B cell (primary cell): ENCODE data around the gene ADGRV1. TPM values are rescaled to one million over a fixed set of nuclear protein-coding genes. Genes with fewer than 3 reads are reported as not detected.
"Not testable (repeated sequence)": the region's sequence is repeated elsewhere in the genome, so short reads cannot be mapped to it uniquely, and the experiment has no call there.

Experiments used
- ATAC-seq: fragments of 200-7000 bp; cut with Tn5 transposase; one replicate; pipeline ENCODE4 v1.10.0; 2021; ENCODE audit warnings: low read depth, mild to moderate bottlenecking, moderate number of reproducible peaks, moderate library complexity
- CTCF ChIA-PET: fragments of 350-600 bp; sonication (Branson Sonifier 250); formaldehyde crosslinking; loops from one replicate; lab custom pipeline; 2021; ENCODE audit warnings: antibody characterized with exemption, inconsistent platforms; lab: Charles Lee
- POLR2A ChIA-PET: fragments of 350-600 bp; sonication (Branson Sonifier 250); formaldehyde crosslinking; loops from one replicate; lab custom pipeline; 2021; ENCODE audit warnings: antibody characterized with exemption; lab: Charles Lee
- DNase-seq: peaks from one replicate; pipeline ENCODE4 v3.0.0; 2013
- H2AFZ ChIP-seq: 2 replicates; pipeline ENCODE4 v1.6.1; 2012; ENCODE audit warnings: mild to moderate bottlenecking, low read depth, low read length; ENCODE audit not compliant: insufficient read depth, poor library complexity, severe bottlenecking
- H3K27ac ChIP-seq, 2 donors: 1 replicate in 1 of 2; 2 replicates in 1 of 2; pipeline ENCODE4 v1.5.1; 2012 to 2013; ENCODE audit warnings: low read length in 2 of 2, mild to moderate bottlenecking in 2 of 2, moderate library complexity in 1 of 2
- H3K27me3 ChIP-seq, 4 experiments: fragments of 200-600 bp in 1 of 4; sonication (generic) in 1 of 4; replicated peaks in 1 of 4; 1 replicate in 2 of 4; 2 replicates in 2 of 4; pipeline versions ENCODE4 v1.6.1 to v1.7.0; 2013 to 2016; ENCODE audit warnings: low read length in 3 of 4, mild to moderate bottlenecking in 2 of 4, mixed read lengths in 1 of 4, moderate library complexity in 1 of 4; ENCODE audit not compliant: insufficient read depth in 4 of 4, control insufficient read depth in 3 of 4; ENCODE audit errors: control extremely low read depth in 1 of 4
- H3K36me3 ChIP-seq, 2 experiments: replicated peaks in 1 of 2; 1 replicate in 1 of 2; 2 replicates in 1 of 2; pipeline versions ENCODE4 v1.6.1 to v1.7.1; 2013; ENCODE audit warnings: low read length in 1 of 2; ENCODE audit not compliant: insufficient read depth in 2 of 2, control insufficient read depth in 1 of 2; ENCODE audit errors: control extremely low read depth in 1 of 2, extremely low read depth in 1 of 2
- H3K4me1 ChIP-seq, 2 donors: fragments of 200-600 bp in 1 of 2; sonication (generic) in 1 of 2; 1 replicate in 1 of 2; 2 replicates in 1 of 2; pipeline versions ENCODE4 v1.5.1 to v1.6.1; 2013 to 2017; ENCODE audit warnings: low read length in 2 of 2; ENCODE audit not compliant: control insufficient read depth in 2 of 2, insufficient read depth in 2 of 2
- H3K4me2 ChIP-seq: replicated peaks from 2 replicates; pipeline ENCODE3; 2012; ENCODE audit warnings: mild to moderate bottlenecking, low read depth, low read length; ENCODE audit not compliant: poor library complexity, severe bottlenecking
- H3K4me3 ChIP-seq, 5 experiments: fragments of 200-600 bp in 1 of 5; sonication (generic) in 1 of 5; 1 replicate in 3 of 5; 2 replicates in 2 of 5; pipeline versions ENCODE4 v1.5.1 to v1.7.0; 2011 to 2016; ENCODE audit warnings: low read length in 4 of 5, mild to moderate bottlenecking in 4 of 5, low read depth in 2 of 5, control low read depth in 1 of 5, moderate library complexity in 1 of 5; ENCODE audit not compliant: insufficient read depth in 1 of 5; ENCODE audit errors: control extremely low read depth in 1 of 5, extremely low read depth in 1 of 5
- H3K79me2 ChIP-seq: fragments of 200-600 bp; sonication (generic); one replicate; pipeline ENCODE4 v1.6.0; 2016; ENCODE audit warnings: low read length; ENCODE audit not compliant: control insufficient read depth, insufficient read depth
- H3K9ac ChIP-seq: fragments of 200-600 bp; sonication (generic); 2 replicates; pipeline ENCODE4 v1.6.1; 2017; ENCODE audit warnings: mild to moderate bottlenecking, low read length, moderate library complexity
- H3K9me3 ChIP-seq, 3 donors: one replicate each; pipeline versions ENCODE4 v1.6.1 to v1.7.1; 2013; ENCODE audit warnings: low read length in 2 of 3; ENCODE audit not compliant: control insufficient read depth in 2 of 3, insufficient read depth in 1 of 3; ENCODE audit errors: control extremely low read depth in 1 of 3
- H4K20me1 ChIP-seq: 2 replicates; pipeline ENCODE4 v1.6.0; 2012; ENCODE audit warnings: mild to moderate bottlenecking, low read length; ENCODE audit not compliant: insufficient read depth, control insufficient read depth, poor library complexity, severe bottlenecking
- H3K27ac Mint-ChIP-seq: one replicate; pipeline ENCODE4 v1.8.0; 2021; ENCODE audit warnings: mixed read lengths
- H3K27me3 Mint-ChIP-seq: one replicate; pipeline ENCODE4 v1.8.0; 2021; ENCODE audit warnings: mixed read lengths
- H3K4me1 Mint-ChIP-seq: one replicate; pipeline ENCODE4 v1.8.0; 2021; ENCODE audit warnings: mixed read lengths
- H3K4me3 Mint-ChIP-seq: one replicate; pipeline ENCODE4 v1.8.0; 2021; ENCODE audit warnings: mixed read lengths
- H3K9me3 Mint-ChIP-seq: one replicate; pipeline ENCODE4 v1.8.0; 2022; ENCODE audit warnings: mixed read lengths; ENCODE audit not compliant: insufficient read depth
- EZH2 ChIP-seq: IDR thresholded peaks from 2 replicates; pipeline ENCODE4 v1.6.1; 2012; ENCODE audit warnings: borderline replicate concordance, low read depth, mild to moderate bottlenecking, moderate library complexity, low read length; ENCODE audit not compliant: insufficient read depth, poor library complexity, severe bottlenecking
- whole genome bisulfite sequencing: methylation state at CpG from one replicate; pipeline ENCODE4 v1.1.5; 2013; ENCODE audit warnings: missing lambda C conversion rate; ENCODE audit not compliant: insufficient coverage; 5-methylcytosine and 5-hydroxymethylcytosine counted together
- intact Hi-C: fragments of 100-400 bp; cut with micrococcal nuclease; formaldehyde crosslinking; loops from one replicate; pipeline ENCODE4 v1.10.0; 2022
- polyA plus RNA-seq: library from polyadenylated mRNA; depleted of rRNA; stranded (reverse); fragments of >200 nt; gene quantifications from 2 replicates; pipeline ENCODE4 v1.2.3, GENCODE V29; 2012
- total RNA-seq, 2 donors: library from RNA; stranded (reverse); fragments of 120-200 nt in 1 of 2; gene quantifications; 1 replicate in 1 of 2; 2 replicates in 1 of 2; pipeline versions ENCODE4 v1.2.3 to v1.2.4, GENCODE V29; 2013 to 2022
- TF ChIP-seq, protein P1 (sequence below): fragments of 200-600 bp; IDR thresholded peaks from one replicate; pipeline ENCODE4 v1.8.0; 2022; ENCODE audit warnings: antibody characterized with exemption, mild to moderate bottlenecking

ADGRV1 gene
- total and polyA plus RNA-seq, 2 donors (not counting 1 experiment from before 2014, with no cell fraction given) = 0.07 TPM; not detected in 1

GRCh38 chr5:90571147-90571773, 12.7 kb downstream of the ADGRV1 start:
- no peak for DNase-seq
- Histone ChIP-seq H2AFZ (no peak overlapping the region), H3K9me3 (peaks cover 2 to 4% (median 3%) of the 10 kb centered on the region in 3 donors), H3K36me3 (no peaks in the 10 kb centered on the region), H3K27ac (no peak overlapping the region), H3K79me2 (no peaks in the 10 kb centered on the region), H3K4me1 (no peaks in the 10 kb centered on the region), H4K20me1 (no peaks in the 10 kb centered on the region), H3K27me3 (peaks cover 0 to 14% (median 3%) of the 10 kb centered on the region in 4 experiments), H3K9ac (no peak overlapping the region), H3K4me3 (no peak overlapping the region), H3K4me2 (no peak overlapping the region)
- Mint-ChIP-seq H3K4me3 (no peak overlapping the region), H3K9me3 (peaks cover 3% of the 10 kb centered on the region), H3K27me3 (peaks cover 31% of the 10 kb centered on the region), H3K27ac (no peak overlapping the region), H3K4me1 (no peaks in the 10 kb centered on the region)
- CTCF ChIA-PET = no interaction called here
- no peak for TF ChIP-seq EZH2
- no peak for ATAC-seq
- POLR2A ChIA-PET = no interaction called here
- intact Hi-C loops = no loop called here
- WGBS = no CpG with 5 or more reads among the region's 1 CpG

DNA sequence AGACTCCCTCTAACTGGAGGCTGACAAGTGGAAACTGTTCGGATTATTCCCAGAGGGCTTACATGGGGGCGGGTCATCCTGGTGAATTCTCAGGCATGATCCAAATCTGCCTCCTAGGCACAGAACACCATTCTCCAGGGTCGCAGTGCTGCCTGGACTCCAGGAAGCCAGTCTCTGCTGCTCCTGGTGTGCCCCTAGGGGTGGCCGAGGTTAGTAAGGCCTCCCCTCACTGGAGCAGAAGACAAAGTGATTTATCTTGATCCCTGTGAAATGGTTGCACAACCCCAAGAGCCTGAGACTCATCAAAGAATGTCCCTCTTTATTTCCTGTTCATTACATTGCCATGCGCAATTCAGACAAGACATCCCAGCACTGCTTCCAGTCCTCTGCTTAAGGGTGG, 17.1 kb downstream of the ADGRV1 start:
- no peak for ATAC-seq
- intact Hi-C loops = no loop called here

GRCh38 chr5:90576566-90576965, 18.0 kb downstream of the ADGRV1 start:
- H3K4me3 Mint-ChIP-seq, DNase-seq, H3K4me1 Mint-ChIP-seq, H4K20me1 ChIP-seq, H2AFZ ChIP-seq, H3K79me2 ChIP-seq, H3K27ac Mint-ChIP-seq, H3K27ac ChIP-seq, H3K4me2 ChIP-seq, ATAC-seq, H3K4me1 ChIP-seq, H3K36me3 ChIP-seq, H3K27me3 ChIP-seq, CTCF ChIA-PET, H3K9me3 ChIP-seq, POLR2A ChIA-PET, H3K9ac ChIP-seq, H3K4me3 ChIP-seq, intact Hi-C loops: not testable (repeated sequence)
- H3K27me3 Mint-ChIP-seq = peaks cover 34% of the 10 kb centered on the region
- H3K9me3 Mint-ChIP-seq = peaks cover 11% of the 10 kb centered on the region
- no CpG with 5 or more reads among the region's 3 CpGs for WGBS

More for the DNA sequence above, 17.1 kb downstream of the ADGRV1 start:
- no peak overlapping the region for H3K27ac Mint-ChIP-seq
- no peak overlapping the region for H2AFZ ChIP-seq
- H3K4me3 ChIP-seq = no peak overlapping the region
- 100% methylated on average over 4 of the region's 5 CpGs for whole genome bisulfite sequencing
- no peak for TF ChIP-seq EZH2
- TF ChIP-seq, protein P1, sequence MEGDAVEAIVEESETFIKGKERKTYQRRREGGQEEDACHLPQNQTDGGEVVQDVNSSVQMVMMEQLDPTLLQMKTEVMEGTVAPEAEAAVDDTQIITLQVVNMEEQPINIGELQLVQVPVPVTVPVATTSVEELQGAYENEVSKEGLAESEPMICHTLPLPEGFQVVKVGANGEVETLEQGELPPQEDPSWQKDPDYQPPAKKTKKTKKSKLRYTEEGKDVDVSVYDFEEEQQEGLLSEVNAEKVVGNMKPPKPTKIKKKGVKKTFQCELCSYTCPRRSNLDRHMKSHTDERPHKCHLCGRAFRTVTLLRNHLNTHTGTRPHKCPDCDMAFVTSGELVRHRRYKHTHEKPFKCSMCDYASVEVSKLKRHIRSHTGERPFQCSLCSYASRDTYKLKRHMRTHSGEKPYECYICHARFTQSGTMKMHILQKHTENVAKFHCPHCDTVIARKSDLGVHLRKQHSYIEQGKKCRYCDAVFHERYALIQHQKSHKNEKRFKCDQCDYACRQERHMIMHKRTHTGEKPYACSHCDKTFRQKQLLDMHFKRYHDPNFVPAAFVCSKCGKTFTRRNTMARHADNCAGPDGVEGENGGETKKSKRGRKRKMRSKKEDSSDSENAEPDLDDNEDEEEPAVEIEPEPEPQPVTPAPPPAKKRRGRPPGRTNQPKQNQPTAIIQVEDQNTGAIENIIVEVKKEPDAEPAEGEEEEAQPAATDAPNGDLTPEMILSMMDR = no peak
- no peak overlapping the region for H3K27ac ChIP-seq
- ChIA-PET POLR2A (no interaction called here), CTCF (no interaction called here)
- peaks cover 0 to 3% (median 0%) of the 10 kb centered on the region in 4 experiments for H3K27me3 ChIP-seq
- no peak for DNase-seq
- H4K20me1 ChIP-seq = no peaks in the 10 kb centered on the region
- H3K9me3 ChIP-seq = peaks cover 0 to 4% (median 2%) of the 10 kb centered on the region in 3 donors
- H3K4me3 Mint-ChIP-seq = no peak overlapping the region
- H3K27me3 Mint-ChIP-seq = peaks cover 30% of the 10 kb centered on the region
- H3K79me2 ChIP-seq = no peaks in the 10 kb centered on the region
- no peak overlapping the region for H3K4me2 ChIP-seq
- no peaks in the 10 kb centered on the region for H3K4me1 Mint-ChIP-seq
- peaks cover 12% of the 10 kb centered on the region for H3K9me3 Mint-ChIP-seq
- no peaks in the 10 kb centered on the region for H3K36me3 ChIP-seq
- H3K9ac ChIP-seq = no peak overlapping the region
- no peaks in the 10 kb centered on the region for H3K4me1 ChIP-seq
